ENCODE data around the gene HINFP. TPM values are rescaled to one million over a fixed set of nuclear protein-coding genes. Genes with fewer than 3 reads are reported as not detected.
"Not testable (repeated sequence)": the region's sequence is repeated elsewhere in the genome, so short reads cannot be mapped to it uniquely, and the experiment has no call there.

The HINFP gene
- total and polyA plus RNA-seq, 2 experiments from 2014 or later, result 12.6 to 29.2 TPM

- peak overlapping the region; percentile 89 for H2AFZ ChIP-seq
- TF ChIP-seq EZH2phosphoT487 (IDR thresholded peaks at IDR 0.05; ENCODE audit: unreplicated experiment) (no peak), POLR2AphosphoS5 (IDR thresholded peaks at IDR 0.05; ENCODE audit: low read depth) (peak; percentile 53; the same call in 1 of the 2 replicates)
- peak; percentile 58 for ATAC-seq
- no peaks in the 10 kb centered on the region for H3K9me3 Mint-ChIP-seq
- peaks cover 35% of the 10 kb centered on the region for H3F3A ChIP-seq (replicated peaks; ENCODE audit: low read depth)
- H3K4me3 Mint-ChIP-seq, result peak overlapping the region; percentile 80
- H3K4me1 Mint-ChIP-seq, result peaks cover 20% of the 10 kb centered on the region
- H3K4me3 ChIP-seq, result peak overlapping the region; percentile 98
- H3K9me2 ChIP-seq (ENCODE audit: insufficient read depth), result no peaks in the 10 kb centered on the region
- DNase-seq (ENCODE audit: low spot score), result peak; percentile 76
- no peaks in the 10 kb centered on the region for H3K27me3 ChIP-seq (ENCODE audit: insufficient read depth)
- peak overlapping the region; percentile 100 for H3K4me2 ChIP-seq
- H3K4me1 ChIP-seq (ENCODE audit: insufficient read depth), result peaks cover 24% of the 10 kb centered on the region
- H3K27me3 Mint-ChIP-seq (ENCODE audit: insufficient read depth, low read depth, poor library complexity), result peaks cover 8% of the 10 kb centered on the region
- H4K20me1 ChIP-seq (replicated peaks; ENCODE audit: insufficient read depth), result no peaks in the 10 kb centered on the region
- peaks cover 15% of the 10 kb centered on the region for H3K79me2 ChIP-seq (replicated peaks; ENCODE audit: insufficient read depth)
- H3K36me3 ChIP-seq (ENCODE audit: insufficient read depth), result peaks cover 14% of the 10 kb centered on the region
- peak overlapping the region; percentile 99 for H3K27ac Mint-ChIP-seq
- peak overlapping the region; percentile 90 for H3K27ac ChIP-seq (ENCODE audit: low read depth)
- H3K36me3 Mint-ChIP-seq (ENCODE audit: low read depth), result peaks cover 28% of the 10 kb centered on the region
Observed at GRCh38 chr11:119100994-119101758, 20.2 kb upstream of the HINFP start.

GRCh38 chr11:119101759-119102423, 19.5 kb upstream of the HINFP start, which contains the start of gene DPAGT1:
Gene DPAGT1, minus strand, starts transcription at chr11:119101853. Its CDS starts 198 bp downstream, at chr11:119101655.
- H3K9me2 ChIP-seq (ENCODE audit: insufficient read depth), result no peaks in the 10 kb centered on the region
- no peaks in the 10 kb centered on the region for H3K9me3 Mint-ChIP-seq
- peak within 1 kb of the TSS; percentile 80 for H3K4me3 Mint-ChIP-seq
- peaks cover 15% of the 10 kb centered on the region for H3K79me2 ChIP-seq (replicated peaks; ENCODE audit: insufficient read depth)
- ATAC-seq (peak; percentile 87), DNase-seq (ENCODE audit: low spot score) (peak; percentile 98)
- peaks cover 30% of the 10 kb centered on the region for H3K4me1 ChIP-seq (ENCODE audit: insufficient read depth)
- H3K36me3 Mint-ChIP-seq (ENCODE audit: low read depth), result peaks cover 22% of the 10 kb centered on the region
- H3F3A ChIP-seq (replicated peaks; ENCODE audit: low read depth), result peaks cover 30% of the 10 kb centered on the region
- H3K27me3 Mint-ChIP-seq (ENCODE audit: insufficient read depth, low read depth, poor library complexity), result peaks cover 11% of the 10 kb centered on the region
- TF ChIP-seq CTCF (conservative IDR thresholded peaks at IDR 0.05; ENCODE audit: low read depth in 2 of 2), result no peak
- 0 out of 2 replicates have a peak, but pooled peaks have one; percentile 33 for TF ChIP-seq ZNF114 (CRISPR knock-in tag; IDR thresholded peaks at IDR 0.05)
- no peak for TF ChIP-seq NANOG (IDR thresholded peaks at IDR 0.05; ENCODE audit: borderline replicate concordance)
- TF ChIP-seq STAT1 (IDR thresholded peaks at IDR 0.05; ENCODE audit: unreplicated experiment), result no peak
- TF ChIP-seq ETS1 (IDR thresholded peaks at IDR 0.05), result peak; percentile 83
- TF ChIP-seq REST (IDR thresholded peaks at IDR 0.05; ENCODE audit: unreplicated experiment), result peak; percentile 12
- TF ChIP-seq CREB1 (CRISPR knock-in tag; IDR thresholded peaks at IDR 0.05; ENCODE audit: low read depth), result peak; percentile 83
- H2AFZ ChIP-seq, result peak within 1 kb of the TSS; percentile 89
- H3K27me3 ChIP-seq (ENCODE audit: insufficient read depth), result no peaks in the 10 kb centered on the region
- peak within 1 kb of the TSS; percentile 98 for H3K4me3 ChIP-seq
- H3K27ac ChIP-seq (ENCODE audit: low read depth), result peak within 1 kb of the TSS; percentile 90
- H3K4me1 Mint-ChIP-seq, result peaks cover 27% of the 10 kb centered on the region
- H3K27ac Mint-ChIP-seq, result peak within 1 kb of the TSS; percentile 99
- H3K4me2 ChIP-seq, result peak within 1 kb of the TSS; percentile 100
- peaks cover 9% of the 10 kb centered on the region for H3K36me3 ChIP-seq (ENCODE audit: insufficient read depth)
- no peaks in the 10 kb centered on the region for H4K20me1 ChIP-seq (replicated peaks; ENCODE audit: insufficient read depth)

- H3K27me3 Mint-ChIP-seq (ENCODE audit: insufficient read depth, low read depth, poor library complexity), result peaks cover 15% of the 10 kb centered on the region
- H3K27ac ChIP-seq (ENCODE audit: low read depth), result peak overlapping the region; percentile 90; the same call in 1 of the 2 replicates
- H3K9me3 Mint-ChIP-seq; H3K36me3 Mint-ChIP-seq (ENCODE audit: low read depth); ATAC-seq; H2AFZ ChIP-seq; H3K27me3 ChIP-seq (ENCODE audit: insufficient read depth); H4K20me1 ChIP-seq (replicated peaks; ENCODE audit: insufficient read depth); DNase-seq (ENCODE audit: low spot score); H3K9me2 ChIP-seq (ENCODE audit: insufficient read depth); H3K36me3 ChIP-seq (ENCODE audit: insufficient read depth): not testable (repeated sequence)
- H3K27ac Mint-ChIP-seq, result peak overlapping the region; percentile 99; the same call in 1 of the 2 replicates
- peaks cover 15% of the 10 kb centered on the region for H3K79me2 ChIP-seq (replicated peaks; ENCODE audit: insufficient read depth)
- H3F3A ChIP-seq (replicated peaks; ENCODE audit: low read depth), result peaks cover 31% of the 10 kb centered on the region
- peaks cover 31% of the 10 kb centered on the region for H3K4me1 ChIP-seq (ENCODE audit: insufficient read depth)
- H3K4me3 ChIP-seq, result peak overlapping the region; percentile 98
- H3K4me2 ChIP-seq, result peak overlapping the region; percentile 100
- H3K4me3 Mint-ChIP-seq, result peak overlapping the region; percentile 80
- peaks cover 28% of the 10 kb centered on the region for H3K4me1 Mint-ChIP-seq
Observed at GRCh38 chr11:119103161-119103664, 18.2 kb upstream of the HINFP start.
